HG02610 (cell line): ENCODE measurements around the gene RIMKLA.

Source experiments
- ATAC-seq: cut with Tn5 transposase; IDR thresholded peaks from one replicate; pipeline ENCODE4 v1.9.1; 2021; ENCODE audit warnings: mild to moderate bottlenecking, moderate library complexity; ENCODE audit not compliant: unreplicated experiment

The RIMKLA gene

GRCh38 chr1:42370876-42371549 lies 9.6 kb upstream of the RIMKLA start:
- ATAC-seq, result no peak

GRCh38 chr1:42372796-42373195 lies 7.8 kb upstream of the RIMKLA start:
- no peak for ATAC-seq

DNA sequence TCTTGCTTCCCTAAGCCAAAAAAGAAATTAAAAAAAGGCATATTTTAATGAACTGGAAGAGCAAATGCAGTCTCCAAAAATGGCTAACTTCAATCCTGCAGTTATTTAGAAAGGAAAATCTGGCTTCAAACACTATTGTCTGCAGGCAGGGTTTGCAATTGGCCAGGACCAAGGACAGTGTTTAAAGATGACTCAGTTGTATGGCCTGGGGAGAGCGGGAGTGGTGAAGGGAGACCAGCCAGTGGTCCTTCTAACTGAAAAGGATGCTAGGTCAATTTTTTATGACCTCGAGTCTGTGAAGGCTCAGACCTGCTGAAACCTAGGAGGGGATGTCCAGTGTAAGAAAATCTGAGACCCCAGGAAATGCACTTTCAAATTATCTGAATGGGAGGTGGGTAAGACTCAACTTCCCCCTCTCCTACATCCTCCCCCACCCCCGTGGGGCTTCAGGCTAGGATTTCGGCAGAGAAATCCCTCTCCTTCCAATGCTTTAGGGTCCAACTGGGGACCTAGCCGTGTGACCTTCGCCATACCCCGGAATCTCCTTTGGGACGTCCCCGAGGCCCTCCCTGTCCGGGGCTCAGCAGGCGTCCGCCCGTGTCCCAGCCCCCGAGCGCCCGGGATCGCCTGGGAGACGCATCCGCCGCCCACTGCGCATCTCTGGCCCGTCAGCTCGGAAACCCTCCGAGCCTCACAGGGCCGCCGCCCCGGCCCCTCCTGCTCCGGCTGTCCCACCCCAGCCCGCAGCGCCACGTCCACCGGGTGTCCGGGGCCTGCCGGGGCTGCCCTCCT lies 602 bp upstream of the RIMKLA start:
- peak; percentile 33 for ATAC-seq

DNA sequence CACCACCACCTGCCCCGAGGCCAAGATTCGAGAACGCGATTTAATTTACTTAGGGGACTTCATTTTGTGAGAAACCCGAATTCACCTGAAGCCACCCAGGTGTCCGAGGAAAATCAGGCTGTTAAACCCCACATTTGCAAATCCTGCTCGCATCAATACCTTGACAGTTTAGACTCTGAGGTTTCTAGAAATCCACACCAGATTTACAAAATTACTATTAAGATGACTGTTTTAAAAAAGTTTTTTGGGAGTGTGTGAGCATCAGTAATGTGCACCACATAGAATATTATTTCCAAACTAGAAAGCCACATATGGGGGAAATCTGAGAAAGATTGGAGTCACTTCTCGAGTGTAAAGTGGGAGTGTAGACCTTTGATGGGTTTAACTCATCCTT lies 685 bp downstream of the RIMKLA start:
- ATAC-seq, result no peak

GRCh38 chr1:42385283-42385682 lies 4.7 kb downstream of the RIMKLA start:
- ATAC-seq, result no peak

GRCh38 chr1:42386051-42386450 lies 5.5 kb downstream of the RIMKLA start:
- no peak for ATAC-seq

GRCh38 chr1:42392255-42392654 lies 11.7 kb downstream of the RIMKLA start:
- ATAC-seq, result no peak

GRCh38 chr1:42392967-42393848 lies 12.6 kb downstream of the RIMKLA start:
- no peak for ATAC-seq

DNA sequence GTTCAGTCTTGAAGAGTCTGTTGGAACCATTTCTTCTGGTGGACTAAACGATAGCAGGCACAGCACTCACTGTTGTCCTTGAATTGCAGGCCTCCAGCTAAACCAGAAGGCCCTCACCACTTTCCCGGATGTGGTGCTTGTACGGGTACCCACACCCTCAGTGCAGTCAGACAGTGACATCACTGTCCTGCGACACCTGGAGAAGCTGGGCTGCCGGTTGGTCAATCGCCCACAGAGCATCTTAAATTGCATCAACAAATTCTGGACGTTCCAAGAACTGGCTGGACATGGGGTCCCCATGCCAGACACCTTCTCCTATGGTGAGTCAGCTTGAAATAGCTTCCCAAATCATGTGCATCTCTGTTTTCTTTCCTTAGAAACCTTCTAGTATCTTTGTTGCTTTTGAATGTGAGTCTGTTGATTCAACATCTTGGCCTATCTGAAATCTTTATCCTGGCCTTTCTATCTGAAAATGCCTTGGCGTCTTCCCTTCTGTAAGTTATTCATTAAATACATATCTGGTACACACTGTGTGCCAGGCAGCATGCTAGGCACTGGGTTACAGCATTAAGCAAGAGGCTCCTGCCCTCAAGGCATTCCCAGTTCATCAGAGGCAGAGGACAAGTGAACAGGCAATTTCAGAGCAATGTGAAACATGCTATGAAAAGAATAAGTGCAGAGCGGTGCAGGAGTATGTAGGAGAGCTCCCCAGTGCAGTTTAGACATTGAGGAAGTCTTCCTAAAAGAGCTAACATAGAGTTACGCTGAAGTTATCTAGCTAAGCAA lies 18.9 kb downstream of the RIMKLA start:
- no peak for ATAC-seq

GRCh38 chr1:42403880-42404400 lies 23.3 kb downstream of the RIMKLA start:
- no peak for ATAC-seq

DNA sequence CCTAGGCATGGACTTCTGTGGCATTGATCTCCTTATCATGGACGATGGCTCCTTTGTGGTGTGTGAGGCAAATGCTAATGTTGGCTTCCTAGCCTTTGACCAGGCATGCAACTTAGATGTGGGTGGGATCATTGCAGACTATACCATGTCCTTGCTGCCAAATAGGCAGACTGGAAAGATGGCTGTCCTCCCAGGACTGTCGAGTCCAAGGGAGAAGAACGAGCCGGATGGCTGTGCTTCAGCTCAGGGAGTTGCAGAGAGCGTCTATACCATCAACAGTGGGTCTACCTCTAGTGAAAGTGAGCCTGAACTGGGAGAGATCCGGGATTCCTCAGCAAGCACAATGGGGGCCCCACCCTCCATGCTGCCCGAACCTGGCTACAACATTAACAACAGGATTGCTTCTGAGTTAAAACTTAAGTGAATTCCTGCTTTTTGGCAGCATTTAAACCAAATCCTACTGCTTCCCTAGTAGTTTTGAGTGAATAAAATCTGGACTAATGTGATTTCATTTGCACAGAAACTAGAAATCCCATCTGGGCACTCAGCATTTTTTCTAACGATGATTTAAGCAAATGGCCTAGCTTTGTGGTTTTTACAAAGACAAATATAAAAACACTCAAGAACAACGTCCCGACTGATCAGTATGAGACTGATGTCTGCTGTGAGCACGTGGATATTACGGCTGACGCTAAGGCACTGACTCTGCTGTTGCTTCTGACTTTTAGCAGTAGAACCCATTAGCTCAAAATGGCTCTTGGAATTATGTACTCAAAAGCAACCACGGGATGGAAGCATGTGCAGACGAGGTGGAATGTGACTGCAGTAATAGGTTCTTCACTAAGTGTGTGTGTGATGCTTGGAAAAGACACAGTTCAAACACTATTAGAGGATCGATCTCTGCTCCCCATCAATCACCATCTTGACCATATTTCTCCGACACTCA lies 34.2 kb downstream of the RIMKLA start:
- ATAC-seq, result no peak

DNA sequence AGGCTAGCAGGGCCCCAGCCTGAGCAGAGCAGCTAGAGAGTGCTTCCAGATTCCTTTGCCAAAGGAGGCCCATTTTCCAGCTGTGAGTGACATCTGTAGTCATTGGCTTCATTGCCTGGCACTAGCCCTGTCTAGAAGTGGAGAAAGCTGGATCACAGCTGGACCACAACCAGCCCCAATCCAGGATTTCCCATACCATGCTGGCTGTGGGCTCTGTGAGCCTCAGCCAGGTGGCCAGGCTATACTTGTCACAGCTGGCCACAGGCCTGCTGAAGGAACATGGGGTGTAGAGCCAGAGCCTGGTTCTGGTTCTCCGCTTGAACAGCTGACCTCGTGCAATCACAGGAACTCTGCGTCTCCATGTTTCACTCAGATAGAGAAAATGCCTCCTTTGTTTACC lies 36.6 kb downstream of the RIMKLA start:
- no peak for ATAC-seq

- no peak for ATAC-seq
These were observed 37.9 kb downstream of the RIMKLA start for GRCh38 chr1:42418516-42418915.

DNA sequence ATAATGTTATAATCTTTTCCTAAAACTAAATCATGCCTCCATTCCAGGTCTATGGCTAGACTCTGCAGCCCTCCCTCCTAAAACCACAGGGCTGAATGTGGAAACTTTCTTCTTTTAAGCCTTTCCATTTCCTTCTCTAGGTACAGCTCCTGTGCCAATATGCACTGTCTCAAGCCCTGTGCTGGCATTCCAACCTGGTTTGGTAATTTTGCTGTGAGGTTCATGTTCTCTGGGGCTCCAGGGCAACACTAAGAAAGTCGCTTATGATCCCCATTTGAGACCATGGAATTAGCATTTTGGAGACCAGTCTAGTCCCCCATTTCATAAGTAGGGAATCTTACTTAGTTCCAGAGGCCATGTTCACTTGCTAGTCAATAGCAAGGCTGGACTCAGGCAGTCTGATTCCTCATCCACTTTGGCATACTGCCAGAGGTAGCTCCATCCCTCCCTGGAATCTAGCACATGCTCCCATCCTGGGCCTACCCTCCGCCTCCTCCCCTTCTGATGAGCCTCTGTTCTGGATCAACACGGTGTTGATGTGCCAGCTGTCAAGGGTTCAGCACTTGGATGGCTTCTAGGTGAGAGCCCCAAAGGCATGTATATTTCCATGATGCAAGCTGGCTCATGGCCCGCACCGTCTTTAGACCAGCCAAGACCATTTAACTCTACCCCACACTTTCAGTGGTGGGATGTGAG lies 38.7 kb downstream of the RIMKLA start:
- no peak for ATAC-seq

- no peak for ATAC-seq
These were observed 39.5 kb downstream of the RIMKLA start for GRCh38 chr1:42420121-42420520.

DNA sequence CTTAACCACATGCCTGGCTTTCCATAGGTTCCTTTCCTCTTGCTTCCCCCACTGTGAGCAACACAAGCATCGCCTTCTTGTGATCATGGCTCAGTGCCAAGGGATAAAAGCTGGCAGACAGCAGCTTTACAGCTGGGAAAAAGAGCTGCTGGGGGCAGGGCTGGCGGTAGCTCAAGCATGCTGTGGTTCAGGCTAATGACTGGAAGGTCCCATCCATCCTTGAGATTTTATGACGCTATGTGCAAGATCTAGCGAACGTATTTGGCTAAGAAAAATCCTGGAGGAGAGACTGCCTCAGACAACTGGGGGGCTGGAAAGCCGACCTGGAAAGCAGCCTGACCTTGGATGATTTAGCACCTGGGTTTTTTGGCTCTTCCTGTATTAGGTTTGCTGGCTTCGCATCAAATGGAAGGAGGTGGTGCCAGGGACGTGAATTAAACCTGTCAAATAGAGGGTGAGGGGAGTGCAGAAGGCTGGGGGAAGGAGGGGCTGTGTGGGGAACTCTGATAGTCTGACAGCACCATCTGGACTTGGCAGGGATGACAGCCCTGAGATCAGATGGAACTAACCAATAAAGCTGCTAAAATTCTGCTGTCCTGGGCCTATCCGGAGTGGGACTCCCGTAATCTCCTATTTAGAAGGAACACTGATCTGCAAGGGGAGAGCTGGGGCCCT lies 40.5 kb downstream of the RIMKLA start:
- no peak for ATAC-seq

- ATAC-seq, result no peak
These were observed 42.1 kb downstream of the RIMKLA start for GRCh38 chr1:42422737-42423136.

GRCh38 chr1:42423681-42424080 lies 43.1 kb downstream of the RIMKLA start:
- ATAC-seq, result no peak
